Measurements from ENCODE around the gene ZDHHC20. TPM values are rescaled to one million over a fixed set of nuclear protein-coding genes. Genes with fewer than 3 reads are reported as not detected.
"Not testable (repeated sequence)": the region's sequence is repeated elsewhere in the genome, so short reads cannot be mapped to it uniquely, and the experiment has no call there.

ZDHHC20 gene
- total and polyA plus RNA-seq, 2 of the 4 experiments (the other 2 are of a cell fraction): 16.1 to 72.4 TPM

DNA sequence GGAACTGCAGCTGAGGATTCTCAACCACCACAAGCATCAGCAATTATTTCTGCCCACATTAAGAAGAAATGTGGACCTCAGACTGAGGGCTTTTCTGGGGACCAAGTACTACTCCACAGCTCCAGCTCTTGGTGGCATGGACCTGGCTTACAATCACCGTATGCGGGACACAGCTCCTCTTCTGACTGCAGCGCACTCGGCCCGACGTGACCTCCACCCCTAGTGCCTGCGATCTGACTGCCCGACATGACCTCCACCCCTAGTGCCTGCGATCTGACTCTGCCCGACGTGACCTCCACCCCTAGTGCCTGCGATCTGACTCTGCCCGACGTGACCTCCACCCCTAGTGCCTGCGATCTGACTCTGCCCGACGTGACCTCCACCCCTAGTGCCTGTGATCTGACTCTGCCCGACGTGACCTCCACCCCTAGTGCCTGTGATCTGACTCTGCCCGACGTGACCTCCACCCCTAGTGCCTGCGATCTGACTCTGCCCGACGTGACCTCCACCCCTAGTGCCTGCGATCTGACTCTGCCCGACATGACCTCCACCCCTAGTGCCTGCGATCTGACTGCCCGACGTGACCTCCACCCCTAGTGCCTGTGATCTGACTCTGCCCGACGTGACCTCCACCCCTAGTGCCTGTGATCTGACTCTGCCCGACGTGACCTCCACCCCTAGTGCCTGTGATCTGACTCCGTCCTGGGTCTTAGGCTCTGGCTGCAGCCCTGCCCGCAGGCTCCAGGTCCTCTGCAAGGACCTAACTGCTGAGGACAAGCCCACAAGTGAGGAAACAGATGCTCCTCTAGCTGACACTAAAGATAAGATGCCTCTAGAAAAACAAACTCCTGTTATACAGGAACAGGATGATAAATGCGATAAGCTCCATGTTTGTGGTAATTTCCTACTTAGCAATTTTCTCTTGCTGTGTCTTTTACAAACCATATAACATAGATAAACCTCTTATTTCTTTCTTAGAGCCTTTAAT lies 81.8 kb downstream of the ZDHHC20 start:
- H3K4me1 ChIP-seq (ENCODE audit: control insufficient read depth, insufficient read depth, low read length); H3K9me1 ChIP-seq (ENCODE audit: insufficient read depth, low read length); H3K4me3 ChIP-seq (ENCODE audit: insufficient read depth, low read depth, low read length); H3K14ac ChIP-seq (replicated peaks; ENCODE audit: low read depth, low read length); H3K27me3 ChIP-seq (ENCODE audit: control insufficient read depth, insufficient read depth, low read length); H3K27ac ChIP-seq (ENCODE audit: insufficient read depth, low read length); DNase-seq; H3K56ac ChIP-seq (ENCODE audit: extremely low read depth, insufficient read depth, low read length); H3K36me3 ChIP-seq (ENCODE audit: control insufficient read depth, insufficient read depth, low read length); H2BK20ac ChIP-seq (ENCODE audit: low read depth, low read length); BruUV-seq (replicated peaks); H2AK5ac ChIP-seq (ENCODE audit: low read depth, low read length); H3K4me2 ChIP-seq (ENCODE audit: low read depth, low read length); H4K91ac ChIP-seq (ENCODE audit: insufficient read depth, low read depth, low read length); H3K79me1 ChIP-seq (ENCODE audit: low read depth in 1 of 2, low read length in 2 of 2); H3K9ac ChIP-seq (ENCODE audit: low read depth, low read length); H4K8ac ChIP-seq (ENCODE audit: low read depth in 2 of 2, low read length in 2 of 2); H3K23ac ChIP-seq (ENCODE audit: low read depth, low read length); H3K9me3 ChIP-seq (ENCODE audit: control insufficient read depth, insufficient read depth, low read length); H3K4ac ChIP-seq (ENCODE audit: low read depth, low read length); dilution Hi-C loops (cut with HindIII; ENCODE audit: low sequenced_read_pairs, unreplicated experiment); H2BK5ac ChIP-seq (ENCODE audit: low read depth, low read length, poor library complexity, severe bottlenecking); in situ Hi-C loops (cut with MboI; ENCODE audit: low sequenced_read_pairs); H2BK120ac ChIP-seq (ENCODE audit: low read depth, low read length); H2BK15ac ChIP-seq (ENCODE audit: low read depth, low read length); H2AK9ac ChIP-seq (replicated peaks; ENCODE audit: low read depth, low read length, poor library complexity); H4K20me1 ChIP-seq (ENCODE audit: insufficient read depth, low read length); CTCF ChIA-PET; H3K18ac ChIP-seq (ENCODE audit: low read depth, low read length); H4K5ac ChIP-seq (ENCODE audit: low read depth, low read length); POLR2A ChIA-PET (ENCODE audit: unreplicated experiment); H2AFZ ChIP-seq (replicated peaks; ENCODE audit: low read length, poor library complexity); ATAC-seq (ENCODE audit: low read depth); intact Hi-C loops (cut with micrococcal nuclease): not testable (repeated sequence)
- WGBS, 2 experiments (ENCODE audit: extremely low coverage in 2 of 2, insufficient read length in 1 of 2): 94% methylated on average over 10 of the region's 36 CpGs; no CpG with 5 or more reads in 1 of the 2 experiments
